PFSK-1 (cell line): ENCODE data around the gene GNGT2.

ENCODE experiments used
- FOXP2 ChIP-seq: optimal IDR thresholded peaks from 2 replicates; pipeline ENCODE3; 2011; ENCODE audit warnings: borderline replicate concordance, control low read depth, inconsistent platforms; ENCODE audit not compliant: insufficient read depth; ENCODE audit errors: extremely low read length, extremely low read depth
- POLR2AphosphoS5 ChIP-seq: IDR thresholded peaks from 2 replicates; pipeline ENCODE4 v1.6.1; 2012; ENCODE audit warnings: low read depth, mild to moderate bottlenecking, control low read depth, low read length, moderate library complexity
- REST ChIP-seq, 2 experiments: IDR thresholded peaks; 2 replicates each; pipeline versions ENCODE4 v1.6.1 to v1.8.0; 2011 to 2012; ENCODE audit warnings: low read depth in 2 of 2, low read length in 2 of 2, control low read depth in 1 of 2, inconsistent platforms in 1 of 2, mild to moderate bottlenecking in 1 of 2, moderate library complexity in 1 of 2; ENCODE audit not compliant: insufficient read depth in 1 of 2
- SIN3A ChIP-seq: IDR thresholded peaks from 2 replicates; pipeline ENCODE4 v1.6.1; 2012; ENCODE audit warnings: mild to moderate bottlenecking, low read length, moderate library complexity, borderline replicate concordance; ENCODE audit not compliant: insufficient read depth
- TAF1 ChIP-seq: IDR thresholded peaks from 2 replicates; pipeline ENCODE4 v1.6.1; 2012; ENCODE audit warnings: low read length, control low read depth, borderline replicate concordance; ENCODE audit not compliant: insufficient read depth

GNGT2 gene

GRCh38 chr17:49254066-49254465, 43.7 kb upstream of the GNGT2 start:
- TF ChIP-seq REST (IDR thresholded peaks at IDR 0.05; ENCODE audit: insufficient read depth in 1 of 2, low read depth in 2 of 2, low read length in 2 of 2) (no peak), SIN3A (no peak)

GRCh38 chr17:49252148-49252695, 41.8 kb upstream of the GNGT2 start:
- TF ChIP-seq TAF1 (no peak), SIN3A (no peak), FOXP2 (no peak), REST (IDR thresholded peaks at IDR 0.05; ENCODE audit: insufficient read depth in 1 of 2, low read depth in 2 of 2, low read length in 2 of 2) (no peak), POLR2AphosphoS5 (no peak)

- TF ChIP-seq TAF1 = no peak
- no peak for TF ChIP-seq FOXP2
- no peak for TF ChIP-seq SIN3A
- TF ChIP-seq POLR2AphosphoS5 = no peak
- no peak for TF ChIP-seq REST (IDR thresholded peaks at IDR 0.05; ENCODE audit: insufficient read depth in 1 of 2, low read depth in 2 of 2, low read length in 2 of 2)
These were observed 39.6 kb upstream of the GNGT2 start for GRCh38 chr17:49249890-49250522.

- TF ChIP-seq SIN3A (no peak), FOXP2 (no peak), POLR2AphosphoS5 (no peak), REST (IDR thresholded peaks at IDR 0.05; ENCODE audit: insufficient read depth in 1 of 2, low read depth in 2 of 2, low read length in 2 of 2) (no peak), TAF1 (no peak)
These were observed 39.0 kb upstream of the GNGT2 start for GRCh38 chr17:49249292-49249794.

GRCh38 chr17:49247944-49248343, 37.6 kb upstream of the GNGT2 start:
- no peak for TF ChIP-seq POLR2AphosphoS5
